SU-DHL-6 (cell line): Measurements from ENCODE around the gene HK3.

Experiments
- H2AFZ ChIP-seq: fragments of 200-600 bp; sonication (generic); 2 replicates; pipeline ENCODE4 v1.6.1; 2014; ENCODE audit warnings: low read depth, mild to moderate bottlenecking, moderate library complexity, mixed read lengths, antibody characterized with exemption, low read length; ENCODE audit not compliant: severe bottlenecking
- H3F3A ChIP-seq: fragments of 200-600 bp; shearing (Covaris generic); 2 replicates; pipeline ENCODE4 v1.6.0; 2016; ENCODE audit warnings: antibody characterized with exemption, mild to moderate bottlenecking; ENCODE audit not compliant: insufficient read depth
- H3K27ac ChIP-seq: fragments of 200-600 bp; sonication (generic); 2 replicates; pipeline ENCODE4 v1.5.1; 2016; ENCODE audit warnings: low read depth, mild to moderate bottlenecking, low read length, moderate library complexity, mixed read lengths
- H3K27me3 ChIP-seq: fragments of 200-600 bp; sonication (generic), shearing (Covaris generic); 2 replicates; pipeline ENCODE4 v1.6.0; 2014; ENCODE audit warnings: mild to moderate bottlenecking, low read length
- H3K36me3 ChIP-seq: fragments of 200-600 bp; sonication (generic); 2 replicates; pipeline ENCODE4 v1.6.1; 2014; ENCODE audit warnings: mild to moderate bottlenecking, low read length, mixed read lengths
- H3K4me2 ChIP-seq: fragments of 300-600, 200-600 bp; shearing (Covaris generic), sonication (generic); 2 replicates; pipeline ENCODE4 v1.6.0; 2014; ENCODE audit warnings: low read length, low read depth, mild to moderate bottlenecking; ENCODE audit not compliant: poor library complexity, severe bottlenecking
- H3K4me3 ChIP-seq: fragments of 200-600 bp; sonication (generic); 2 replicates; pipeline ENCODE4 v1.5.1; 2014; ENCODE audit warnings: antibody characterized with exemption, low read length, mild to moderate bottlenecking, mixed read lengths; ENCODE audit not compliant: insufficient read depth, poor library complexity, severe bottlenecking
- H3K79me2 ChIP-seq: fragments of 200-600 bp; sonication (generic); 2 replicates; pipeline ENCODE4 v1.6.1; 2014; ENCODE audit warnings: mild to moderate bottlenecking, low read length, moderate library complexity; ENCODE audit not compliant: insufficient read depth
- H3K9ac ChIP-seq: fragments of 200-600 bp; sonication (generic); 2 replicates; pipeline ENCODE4 v1.7.0; 2014; ENCODE audit warnings: mild to moderate bottlenecking, low read length
- H3K9me2 ChIP-seq: fragments of 200-600 bp; sonication (generic); replicated peaks from 2 replicates; pipeline ENCODE4 v1.6.1; 2014; ENCODE audit warnings: low read length; ENCODE audit not compliant: insufficient read depth
- H3K9me3 ChIP-seq: fragments of 200-600 bp; sonication (generic); 2 replicates; pipeline ENCODE4 v1.6.1; 2014; ENCODE audit warnings: low read length, mixed read lengths; ENCODE audit not compliant: insufficient read depth
- H4K20me1 ChIP-seq: fragments of 200-600 bp; sonication (generic); 2 replicates; pipeline ENCODE4 v1.6.1; 2014; ENCODE audit warnings: low read depth, mild to moderate bottlenecking, antibody characterized with exemption, low read length, moderate library complexity, mixed read lengths
- CTCF ChIP-seq: fragments of 200-600 bp; sonication (generic); IDR thresholded peaks from one replicate; pipeline ENCODE4 v1.5.1; 2017; ENCODE audit warnings: antibody characterized with exemption, mild to moderate bottlenecking, low read length, moderate library complexity; ENCODE audit not compliant: insufficient read depth, poor library complexity, severe bottlenecking
- EZH2phosphoT487 ChIP-seq: fragments of 200-600 bp; sonication (generic), shearing (Covaris generic); conservative IDR thresholded peaks from 2 replicates; pipeline ENCODE4 v1.6.1; 2018; ENCODE audit warnings: mild to moderate bottlenecking, antibody characterized with exemption, low read length, moderate library complexity, mixed read lengths

Gene HK3

GRCh38 chr5:176899296-176899891 is at the start of gene HK3:
Gene HK3, minus strand, starts transcription at chr5:176899346. Its CDS starts 3,187 bp downstream, at chr5:176896159.
- Histone ChIP-seq H3K27ac (no peak within 1 kb of the TSS), H3K9me2 (no peaks in the 10 kb centered on the region), H3K4me3 (no peak within 1 kb of the TSS), H3K36me3 (peaks cover 2% of the 10 kb centered on the region; the same call in 1 of the 2 replicates), H3K4me2 (no peak within 1 kb of the TSS), H3K9me3 (no peaks in the 10 kb centered on the region), H3F3A (peaks cover 6% of the 10 kb centered on the region; the same call in 1 of the 2 replicates), H3K27me3 (no peaks in the 10 kb centered on the region), H4K20me1 (no peaks in the 10 kb centered on the region), H3K79me2 (no peaks in the 10 kb centered on the region), H3K9ac (no peak within 1 kb of the TSS), H2AFZ (no peak within 1 kb of the TSS)
- TF ChIP-seq CTCF: no peak
- TF ChIP-seq EZH2phosphoT487: no peak

- no peaks in the 10 kb centered on the region for H3K9me2 ChIP-seq
- H3K27me3 ChIP-seq: no peaks in the 10 kb centered on the region
- no peaks in the 10 kb centered on the region for H4K20me1 ChIP-seq
- H3F3A ChIP-seq: no peaks in the 10 kb centered on the region
- H3K4me2 ChIP-seq: no peak overlapping the region
- H2AFZ ChIP-seq: no peak overlapping the region
- no peak overlapping the region for H3K27ac ChIP-seq
- H3K79me2 ChIP-seq: no peaks in the 10 kb centered on the region; the same call in 1 of the 2 replicates
- no peaks in the 10 kb centered on the region for H3K9me3 ChIP-seq
- H3K4me3 ChIP-seq: no peak overlapping the region
- H3K36me3 ChIP-seq: peaks cover 29% of the 10 kb centered on the region
- no peak overlapping the region for H3K9ac ChIP-seq
- TF ChIP-seq CTCF: no peak
- no peak for TF ChIP-seq EZH2phosphoT487
Observed at GRCh38 chr5:176948458-176948857, 49.3 kb upstream of the HK3 start.

DNA sequence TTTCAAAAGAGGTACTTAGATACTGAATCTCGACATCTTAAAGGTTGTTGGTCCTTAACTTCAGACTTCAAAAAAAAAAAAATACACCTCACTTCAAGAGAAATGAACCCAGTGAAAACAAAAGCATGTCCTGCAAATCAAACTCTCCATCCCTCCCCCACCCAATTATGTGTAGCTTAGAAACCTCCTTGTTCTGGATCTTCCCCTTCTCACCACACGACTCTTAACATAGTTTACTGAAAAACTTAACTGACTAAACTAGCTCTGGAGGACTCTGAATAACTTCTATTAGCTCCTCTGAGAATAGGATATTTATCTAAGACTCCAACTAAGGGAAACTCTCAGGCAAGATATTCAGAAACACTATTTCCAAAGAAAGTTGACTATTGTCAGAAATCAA is 48.7 kb upstream of the HK3 start:
- Histone ChIP-seq H3K27me3 (no peaks in the 10 kb centered on the region), H3K27ac (no peak overlapping the region), H3K36me3 (peaks cover 31% of the 10 kb centered on the region), H3K79me2 (no peaks in the 10 kb centered on the region), H2AFZ (no peak overlapping the region), H3K4me3 (no peak overlapping the region), H3K9ac (no peak overlapping the region), H3K9me2 (no peaks in the 10 kb centered on the region), H3K4me2 (no peak overlapping the region), H3F3A (no peaks in the 10 kb centered on the region), H4K20me1 (no peaks in the 10 kb centered on the region), H3K9me3 (no peaks in the 10 kb centered on the region)
- TF ChIP-seq CTCF: no peak
- no peak for TF ChIP-seq EZH2phosphoT487
